SU-DHL-6 (cell line): ENCODE data around the gene HM13.

Experiments used
- H2AFZ ChIP-seq: fragments of 200-600 bp; sonication (generic); 2 replicates; pipeline ENCODE4 v1.6.1; 2014; ENCODE audit warnings: low read depth, mild to moderate bottlenecking, moderate library complexity, mixed read lengths, antibody characterized with exemption, low read length; ENCODE audit not compliant: severe bottlenecking
- H3F3A ChIP-seq: fragments of 200-600 bp; shearing (Covaris generic); 2 replicates; pipeline ENCODE4 v1.6.0; 2016; ENCODE audit warnings: antibody characterized with exemption, mild to moderate bottlenecking; ENCODE audit not compliant: insufficient read depth
- H3K27ac ChIP-seq: fragments of 200-600 bp; sonication (generic); 2 replicates; pipeline ENCODE4 v1.5.1; 2016; ENCODE audit warnings: low read depth, mild to moderate bottlenecking, low read length, moderate library complexity, mixed read lengths
- H3K27me3 ChIP-seq: fragments of 200-600 bp; sonication (generic), shearing (Covaris generic); 2 replicates; pipeline ENCODE4 v1.6.0; 2014; ENCODE audit warnings: mild to moderate bottlenecking, low read length
- H3K36me3 ChIP-seq: fragments of 200-600 bp; sonication (generic); 2 replicates; pipeline ENCODE4 v1.6.1; 2014; ENCODE audit warnings: mild to moderate bottlenecking, low read length, mixed read lengths
- H3K4me2 ChIP-seq: fragments of 300-600, 200-600 bp; shearing (Covaris generic), sonication (generic); 2 replicates; pipeline ENCODE4 v1.6.0; 2014; ENCODE audit warnings: low read length, low read depth, mild to moderate bottlenecking; ENCODE audit not compliant: poor library complexity, severe bottlenecking
- H3K4me3 ChIP-seq: fragments of 200-600 bp; sonication (generic); 2 replicates; pipeline ENCODE4 v1.5.1; 2014; ENCODE audit warnings: antibody characterized with exemption, low read length, mild to moderate bottlenecking, mixed read lengths; ENCODE audit not compliant: insufficient read depth, poor library complexity, severe bottlenecking
- H3K79me2 ChIP-seq: fragments of 200-600 bp; sonication (generic); 2 replicates; pipeline ENCODE4 v1.6.1; 2014; ENCODE audit warnings: mild to moderate bottlenecking, low read length, moderate library complexity; ENCODE audit not compliant: insufficient read depth
- H3K9ac ChIP-seq: fragments of 200-600 bp; sonication (generic); 2 replicates; pipeline ENCODE4 v1.7.0; 2014; ENCODE audit warnings: mild to moderate bottlenecking, low read length
- H3K9me2 ChIP-seq: fragments of 200-600 bp; sonication (generic); replicated peaks from 2 replicates; pipeline ENCODE4 v1.6.1; 2014; ENCODE audit warnings: low read length; ENCODE audit not compliant: insufficient read depth
- H3K9me3 ChIP-seq: fragments of 200-600 bp; sonication (generic); 2 replicates; pipeline ENCODE4 v1.6.1; 2014; ENCODE audit warnings: low read length, mixed read lengths; ENCODE audit not compliant: insufficient read depth
- H4K20me1 ChIP-seq: fragments of 200-600 bp; sonication (generic); 2 replicates; pipeline ENCODE4 v1.6.1; 2014; ENCODE audit warnings: low read depth, mild to moderate bottlenecking, antibody characterized with exemption, low read length, moderate library complexity, mixed read lengths
- EZH2phosphoT487 ChIP-seq: fragments of 200-600 bp; sonication (generic), shearing (Covaris generic); conservative IDR thresholded peaks from 2 replicates; pipeline ENCODE4 v1.6.1; 2018; ENCODE audit warnings: mild to moderate bottlenecking, antibody characterized with exemption, low read length, moderate library complexity, mixed read lengths
- TF ChIP-seq, protein P1 (sequence below): fragments of 200-600 bp; sonication (generic); IDR thresholded peaks from one replicate; pipeline ENCODE4 v1.5.1; 2017; ENCODE audit warnings: antibody characterized with exemption, mild to moderate bottlenecking, low read length, moderate library complexity; ENCODE audit not compliant: insufficient read depth, poor library complexity, severe bottlenecking

The HM13 gene

DNA sequence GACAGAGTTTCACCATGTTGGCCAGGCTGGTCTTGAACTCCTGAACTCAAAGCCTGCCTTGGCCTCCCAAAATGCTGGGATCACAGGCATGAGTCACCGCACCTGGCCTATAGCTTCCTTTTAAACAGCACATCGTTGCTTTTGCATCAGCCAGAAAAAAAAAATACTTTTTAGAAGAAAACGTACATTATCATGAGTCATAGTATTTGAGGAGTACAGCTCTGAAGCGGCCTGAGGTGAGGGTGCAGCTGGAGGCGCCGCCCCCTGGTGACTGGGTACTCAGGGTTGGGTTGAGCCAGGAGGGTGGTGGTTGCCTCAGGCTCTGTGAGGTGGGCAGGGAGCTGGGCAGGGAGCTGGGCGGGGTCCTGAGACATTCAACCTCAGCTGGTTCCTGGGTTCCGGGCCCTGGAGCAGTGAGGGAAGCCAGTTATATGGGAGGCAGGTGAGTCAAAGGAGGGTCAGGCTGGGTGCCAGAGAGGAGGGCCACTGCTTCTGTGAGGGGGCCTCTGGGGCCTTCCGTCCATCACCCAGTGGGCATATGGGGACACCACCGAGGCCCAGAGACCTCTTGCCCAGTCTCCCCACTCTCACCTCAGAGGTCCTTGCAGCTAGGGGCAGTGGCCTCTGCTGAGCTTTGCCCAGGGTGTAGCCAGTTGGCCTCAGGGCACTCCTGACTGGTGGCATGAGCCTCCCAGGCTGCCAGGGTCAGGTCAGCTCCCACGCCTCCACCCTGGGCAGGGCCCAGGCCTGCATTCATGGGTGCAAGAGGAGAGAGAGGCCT is 79.2 kb downstream of the HM13 start:
- Histone ChIP-seq H3F3A (no peaks in the 10 kb centered on the region), H3K9me2 (no peaks in the 10 kb centered on the region), H3K4me2 (no peak overlapping the region), H2AFZ (no peak overlapping the region), H3K27ac (no peak overlapping the region), H3K79me2 (no peaks in the 10 kb centered on the region), H4K20me1 (no peaks in the 10 kb centered on the region), H3K27me3 (no peaks in the 10 kb centered on the region), H3K9ac (no peak overlapping the region), H3K36me3 (no peaks in the 10 kb centered on the region), H3K4me3 (no peak overlapping the region), H3K9me3 (no peaks in the 10 kb centered on the region)
- no peak for TF ChIP-seq EZH2phosphoT487
- TF ChIP-seq, protein P1, sequence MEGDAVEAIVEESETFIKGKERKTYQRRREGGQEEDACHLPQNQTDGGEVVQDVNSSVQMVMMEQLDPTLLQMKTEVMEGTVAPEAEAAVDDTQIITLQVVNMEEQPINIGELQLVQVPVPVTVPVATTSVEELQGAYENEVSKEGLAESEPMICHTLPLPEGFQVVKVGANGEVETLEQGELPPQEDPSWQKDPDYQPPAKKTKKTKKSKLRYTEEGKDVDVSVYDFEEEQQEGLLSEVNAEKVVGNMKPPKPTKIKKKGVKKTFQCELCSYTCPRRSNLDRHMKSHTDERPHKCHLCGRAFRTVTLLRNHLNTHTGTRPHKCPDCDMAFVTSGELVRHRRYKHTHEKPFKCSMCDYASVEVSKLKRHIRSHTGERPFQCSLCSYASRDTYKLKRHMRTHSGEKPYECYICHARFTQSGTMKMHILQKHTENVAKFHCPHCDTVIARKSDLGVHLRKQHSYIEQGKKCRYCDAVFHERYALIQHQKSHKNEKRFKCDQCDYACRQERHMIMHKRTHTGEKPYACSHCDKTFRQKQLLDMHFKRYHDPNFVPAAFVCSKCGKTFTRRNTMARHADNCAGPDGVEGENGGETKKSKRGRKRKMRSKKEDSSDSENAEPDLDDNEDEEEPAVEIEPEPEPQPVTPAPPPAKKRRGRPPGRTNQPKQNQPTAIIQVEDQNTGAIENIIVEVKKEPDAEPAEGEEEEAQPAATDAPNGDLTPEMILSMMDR = no peak

DNA sequence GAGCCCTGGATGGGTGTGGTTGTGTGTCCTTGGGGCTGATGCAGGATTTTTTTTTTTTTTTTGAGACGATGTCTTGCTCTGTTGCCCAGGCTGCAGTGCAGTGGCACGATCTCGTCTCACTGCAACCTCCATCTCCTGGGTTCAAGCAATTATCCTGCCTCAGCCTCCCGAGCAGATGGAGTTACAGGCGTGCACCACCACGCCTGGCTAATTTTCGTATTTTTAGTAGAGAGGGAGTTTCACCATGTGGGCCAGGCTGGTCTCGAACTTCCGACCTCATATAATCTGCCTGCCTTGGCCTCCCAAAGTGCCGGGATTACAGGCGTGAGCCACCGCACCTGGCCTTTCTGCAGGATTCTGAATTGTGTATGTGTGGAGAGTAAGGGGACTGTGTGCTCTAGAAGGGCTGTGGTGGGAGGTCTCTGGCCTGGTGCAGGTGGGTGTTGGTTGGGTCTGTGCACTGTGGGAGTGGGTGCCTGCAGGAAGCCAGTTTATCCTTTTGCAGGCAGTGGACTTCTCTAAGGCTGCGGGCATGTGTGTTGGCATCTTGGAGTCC is 79.8 kb downstream of the HM13 start:
- Histone ChIP-seq H3K9me2 (no peaks in the 10 kb centered on the region), H3K9ac (no peak overlapping the region), H3K4me2 (no peak overlapping the region), H3K36me3 (no peaks in the 10 kb centered on the region), H3K27ac (no peak overlapping the region), H3K4me3 (no peak overlapping the region), H2AFZ (no peak overlapping the region), H3K79me2 (no peaks in the 10 kb centered on the region), H3F3A (no peaks in the 10 kb centered on the region), H4K20me1 (no peaks in the 10 kb centered on the region), H3K27me3 (no peaks in the 10 kb centered on the region), H3K9me3 (no peaks in the 10 kb centered on the region)
- TF ChIP-seq, protein P1 = no peak
- no peak for TF ChIP-seq EZH2phosphoT487

DNA sequence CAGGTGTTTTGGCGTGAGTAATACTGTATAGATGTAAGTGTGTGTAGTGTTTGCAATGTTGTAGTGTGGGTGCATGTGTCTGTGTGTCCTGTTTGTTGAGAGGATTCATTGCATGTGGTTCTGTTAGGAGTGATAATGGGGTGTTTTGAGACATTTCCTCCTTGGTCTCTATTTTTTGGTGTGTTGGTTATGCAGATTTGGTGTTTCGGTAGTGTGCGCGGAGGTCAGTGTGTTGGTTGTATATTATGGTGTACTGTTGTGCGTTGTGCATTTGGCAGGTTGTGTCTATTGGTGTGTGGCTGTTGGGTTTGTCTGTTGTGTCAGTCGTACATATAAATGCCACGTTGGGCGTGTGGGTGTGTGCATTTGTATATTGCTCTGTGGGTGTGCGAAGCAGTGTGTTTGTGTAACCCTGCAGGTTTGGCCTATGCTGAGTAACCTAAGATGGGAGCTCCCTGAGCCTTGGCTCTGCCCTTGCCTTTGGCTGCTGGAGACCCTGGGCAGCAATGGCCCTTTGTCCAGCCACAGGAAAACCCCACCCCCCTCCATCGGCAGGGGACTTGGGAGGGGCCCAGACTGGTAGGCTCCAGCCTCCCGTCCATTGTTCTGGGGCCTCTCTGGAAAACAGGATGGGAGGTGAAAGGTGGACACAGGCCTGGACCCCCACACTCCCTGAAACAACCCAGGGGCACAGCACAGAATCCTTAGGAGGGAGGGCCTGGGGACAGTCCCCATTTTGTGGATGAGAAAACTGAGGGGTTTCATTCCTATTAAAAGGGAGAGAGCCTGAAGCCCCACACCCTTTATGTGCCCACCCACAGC is 80.5 kb downstream of the HM13 start:
- H3K27ac ChIP-seq = no peak overlapping the region
- H3K4me2 ChIP-seq = no peak overlapping the region
- H3K9me2 ChIP-seq = no peaks in the 10 kb centered on the region

More for the DNA sequence above, 80.5 kb downstream of the HM13 start:
- Histone ChIP-seq H3K9me3 (no peaks in the 10 kb centered on the region), H3K79me2 (no peaks in the 10 kb centered on the region), H3K36me3 (no peaks in the 10 kb centered on the region), H2AFZ (no peak overlapping the region), H3K9ac (no peak overlapping the region), H3K4me3 (no peak overlapping the region), H4K20me1 (no peaks in the 10 kb centered on the region), H3F3A (no peaks in the 10 kb centered on the region), H3K27me3 (no peaks in the 10 kb centered on the region)
- TF ChIP-seq, protein P1 = no peak
- no peak for TF ChIP-seq EZH2phosphoT487
